DND-41 (cell line): Measurements from ENCODE around the gene ENTPD6.

ENCODE experiments used
- CTCF ChIP-seq: IDR thresholded peaks from 2 replicates; pipeline ENCODE4 v1.5.1; 2012; ENCODE audit warnings: borderline replicate concordance, low read length, moderate library complexity, mild to moderate bottlenecking; ENCODE audit not compliant: poor library complexity, severe bottlenecking; ENCODE audit errors: extremely low read depth
- EZH2 ChIP-seq: IDR thresholded peaks from 3 replicates; pipeline ENCODE4 v1.6.1; 2012; ENCODE audit warnings: borderline replicate concordance, low read depth, mild to moderate bottlenecking, moderate library complexity, low read length, inconsistent platforms; ENCODE audit not compliant: severe bottlenecking

GRCh38 chr20:25271486-25272222, 76.1 kb downstream of the ENTPD6 start:
- TF ChIP-seq CTCF (no peak), EZH2 (no peak)
